Measurements from ENCODE around the gene SDHA.
"Not testable (repeated sequence)": the region's sequence is repeated elsewhere in the genome, so short reads cannot be mapped to it uniquely, and the experiment has no call there.

GRCh38 chr5:279051-279665 lies 61.0 kb downstream of the SDHA start:
- not testable (repeated sequence) for TF ChIP-seq CTCF (IDR thresholded peaks at IDR 0.05 in 8 of 11, conservative IDR thresholded peaks at IDR 0.05 in 3 of 11); POLR2AphosphoS5 (IDR thresholded peaks at IDR 0.05); POLR2A (IDR thresholded peaks at IDR 0.05)
